Kidney (tissue), 14 donors: Measurements from ENCODE around the gene PARP14. TPM values are rescaled to one million over a fixed set of nuclear protein-coding genes. Genes with fewer than 3 reads are reported as not detected.

ENCODE experiments used
- DNase-seq, 5 donors: peaks; one replicate each; pipeline ENCODE4 v3.0.0-alpha.2; 2013 to 2020
- FAIRE-seq: peaks from 2 replicates; lab custom pipeline; 2012; peaks lifted over from hg19 to GRCh38; lab: Jason Lieb, UNC
- H3K27ac ChIP-seq, 2 donors: one replicate each; pipeline ENCODE4 v1.7.0; 2013; ENCODE audit warnings: low read depth in 2 of 2, low read length in 2 of 2, inconsistent platforms in 1 of 2
- H3K27me3 ChIP-seq: one replicate; pipeline ENCODE4 v1.7.1; 2013; ENCODE audit warnings: low read length, inconsistent platforms; ENCODE audit not compliant: control insufficient read depth, insufficient read depth
- H3K36me3 ChIP-seq, 3 donors: one replicate each; pipeline versions ENCODE4 v1.7.0 to v1.7.1; 2013; ENCODE audit warnings: low read length in 3 of 3, control low read depth in 1 of 3, inconsistent platforms in 1 of 3; ENCODE audit not compliant: insufficient read depth in 3 of 3, control insufficient read depth in 2 of 3
- H3K4me1 ChIP-seq, 3 donors: one replicate each; pipeline versions ENCODE4 v1.7.0 to v1.7.1; 2013; ENCODE audit warnings: low read length in 3 of 3, inconsistent platforms in 1 of 3, low read depth in 1 of 3; ENCODE audit not compliant: control insufficient read depth in 2 of 3, insufficient read depth in 2 of 3
- H3K4me3 ChIP-seq, 3 donors: one replicate each; pipeline versions ENCODE4 v1.7.0 to v1.8.1; 2013; ENCODE audit warnings: low read length in 3 of 3, control low read depth in 1 of 3, inconsistent platforms in 1 of 3
- H3K9ac ChIP-seq, 3 donors: one replicate each; pipeline versions ENCODE4 v1.7.0 to v1.7.1; 2013; ENCODE audit warnings: low read length in 3 of 3, control low read depth in 1 of 3, inconsistent platforms in 1 of 3
- H3K9me3 ChIP-seq, 3 donors: one replicate each; pipeline versions ENCODE4 v1.7.0 to v1.7.1; 2013; ENCODE audit warnings: low read length in 3 of 3, control low read depth in 1 of 3, inconsistent platforms in 1 of 3; ENCODE audit not compliant: control insufficient read depth in 2 of 3, insufficient read depth in 1 of 3
- CTCF ChIP-seq: IDR thresholded peaks from 3 replicates; pipeline ENCODE4 v1.5.1; 2012; ENCODE audit warnings: mild to moderate bottlenecking, moderate library complexity, borderline replicate concordance; ENCODE audit not compliant: insufficient read depth; ENCODE audit errors: extremely low read depth
- intact Hi-C: fragments of 100-400 bp; cut with DNase I; formaldehyde crosslinking; loops from one replicate; pipeline ENCODE4 v1.11.1; 2022
- polyA plus RNA-seq: library from polyadenylated mRNA; stranded (reverse); fragments of 350-450 nt; fragmentation: Illumina TruSeq; extraction: RNeasy Lipid Tissue Mini Kit (QIAGEN cat#74804); gene quantifications from one replicate; pipeline ENCODE4 v1.2.3, GENCODE V29; 2014; ENCODE audit warnings: low read depth, low replicate concordance; ENCODE audit not compliant: insufficient read depth
- total RNA-seq: library from RNA; stranded (reverse); fragmentation: NEBNext Ultra II Directional; extraction: Animal tissue kit (Norgen Biotek cat#: 25700); gene quantifications from one replicate; pipeline ENCODE4 v1.2.1, GENCODE V29; 2021
- donor health status: control.
- donor health status: control.
- donor health status: control.
- donor health status: control.
- donor health status: control.
- donor health status: DM: yes; HTN: yes; CAD: no.
- donor health status: Normal renal cell carcinoma (clear cell type).

Gene PARP14
- total and polyA plus RNA-seq, 2 donors from 2014 or later: 14.9 to 64.0 TPM

- no peak for FAIRE-seq
- TF ChIP-seq CTCF: no peak
- intact Hi-C loops: no loop called here
These were observed 67.7 kb downstream of the PARP14 start for GRCh38 chr3:122748347-122748746.

GRCh38 chr3:122754929-122755328 lies 74.3 kb downstream of the PARP14 start:
- no peaks in the 10 kb centered on the region for H3K27me3 ChIP-seq
- peak; percentile 8 for FAIRE-seq
- H3K4me3 ChIP-seq: no peak overlapping the region
- peaks cover 2 to 12% (median 4%) of the 10 kb centered on the region in 3 donors for H3K36me3 ChIP-seq
- no peaks in the 10 kb centered on the region for H3K9me3 ChIP-seq
- intact Hi-C loops: no loop called here
- H3K9ac ChIP-seq: no peak overlapping the region
- TF ChIP-seq CTCF: peak; percentile 63
- H3K27ac ChIP-seq: no peak overlapping the region
- DNase-seq: peak in 2 of 5 donors; percentile 35 to 48
- no peaks in the 10 kb centered on the region for H3K4me1 ChIP-seq

More at GRCh38 chr3:122748347-122748746, 67.7 kb downstream of the PARP14 start:
- H3K27me3 ChIP-seq: no peaks in the 10 kb centered on the region
- H3K4me3 ChIP-seq: no peak overlapping the region
- no peak overlapping the region for H3K27ac ChIP-seq
- H3K36me3 ChIP-seq: peaks cover 0 to 4% (median 0%) of the 10 kb centered on the region in 3 donors
- no peak overlapping the region for H3K9ac ChIP-seq
- DNase-seq: no peak
- no peaks in the 10 kb centered on the region for H3K4me1 ChIP-seq
- H3K9me3 ChIP-seq: no peaks in the 10 kb centered on the region

- Histone ChIP-seq H3K36me3 (peaks cover 2 to 12% (median 4%) of the 10 kb centered on the region in 3 donors), H3K27me3 (no peaks in the 10 kb centered on the region), H3K9me3 (no peaks in the 10 kb centered on the region), H3K4me3 (no peak overlapping the region), H3K9ac (no peak overlapping the region), H3K4me1 (no peaks in the 10 kb centered on the region), H3K27ac (no peak overlapping the region)
- FAIRE-seq (no peak), DNase-seq (no peak)
- intact Hi-C loops: no loop called here
- TF ChIP-seq CTCF: no peak
These were observed 74.9 kb downstream of the PARP14 start for GRCh38 chr3:122755491-122755890.

GRCh38 chr3:122758877-122759560 lies 78.4 kb downstream of the PARP14 start:
- Histone ChIP-seq H3K27me3 (no peaks in the 10 kb centered on the region), H3K4me1 (no peaks in the 10 kb centered on the region), H3K9ac (no peak overlapping the region), H3K27ac (no peak overlapping the region), H3K4me3 (no peak overlapping the region), H3K9me3 (no peaks in the 10 kb centered on the region), H3K36me3 (peaks cover 2 to 8% (median 3%) of the 10 kb centered on the region in 3 donors)
- TF ChIP-seq CTCF: no peak
- intact Hi-C loops: no loop called here
- FAIRE-seq (no peak), DNase-seq (no peak)
